ENCODE results near the gene ALDH16A1.

DNA sequence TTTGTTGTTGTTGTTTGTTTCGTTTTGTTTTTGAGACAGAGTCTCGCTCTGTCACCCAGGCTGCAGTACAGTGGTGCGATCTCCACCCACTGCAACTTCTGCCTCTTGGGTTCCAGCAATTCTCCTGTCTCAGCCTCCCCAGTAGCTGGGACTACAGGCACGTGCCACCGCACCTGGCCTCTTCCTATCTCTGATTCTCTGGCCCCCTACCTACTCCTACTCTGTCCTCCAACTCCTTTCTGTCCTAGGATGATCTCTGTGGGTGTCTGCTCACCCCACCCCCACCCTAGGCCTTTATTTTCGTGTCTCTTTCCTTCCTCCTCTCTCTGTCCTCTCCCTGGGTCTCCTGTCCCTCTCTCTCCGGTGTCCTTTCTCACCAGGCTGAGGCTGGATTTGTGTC, 2.6 kb upstream of the ALDH16A1 start:
- no peak for TF ChIP-seq CTCF (IDR thresholded peaks at IDR 0.05)
- no peak for TF ChIP-seq EZH2 (IDR thresholded peaks at IDR 0.05)

Measured in neural progenitor cell (in vitro differentiated cells).